ENCODE results near the gene EIF4H.

Gene EIF4H

GRCh38 chr7:74185636-74186035, 11.5 kb downstream of the EIF4H start:
- TF ChIP-seq CTCF (conservative IDR thresholded peaks at IDR 0.05; ENCODE audit: low read depth) = no peak
- POLR2A ChIA-PET (ENCODE audit: low non-redundant PET) = no interaction called here
- CTCF ChIA-PET = no interaction called here
- DNase-seq (ENCODE audit: low spot score) = no peak
- H3K27ac ChIP-seq = no peak overlapping the region

GRCh38 chr7:74187915-74188675, 13.9 kb downstream of the EIF4H start:
- ChIA-PET CTCF (interaction anchor here (0.6 kb wide), 1 partner anchor 120 kb away, joined by 3 read pairs; no protein-coding TSS in a partner anchor), POLR2A (ENCODE audit: low non-redundant PET) (no interaction called here)
- peak; percentile 39 for DNase-seq (ENCODE audit: low spot score)
- peak overlapping the region; percentile 37 for H3K27ac ChIP-seq
- no peak for TF ChIP-seq CTCF (conservative IDR thresholded peaks at IDR 0.05; ENCODE audit: low read depth)

GRCh38 chr7:74190259-74190658, 16.1 kb downstream of the EIF4H start:
- ChIA-PET CTCF (interaction anchor here (0.6 to 1.3 kb wide), 3 partner anchors 122 to 340 kb away, joined by 3 to 5 read pairs (median 3); no protein-coding TSS in a partner anchor), POLR2A (ENCODE audit: low non-redundant PET) (interaction anchor here (0.5 kb wide), 1 partner anchor 17 kb away, joined by 3 read pairs; no protein-coding TSS in a partner anchor)
- no peak for TF ChIP-seq CTCF (conservative IDR thresholded peaks at IDR 0.05; ENCODE audit: low read depth)

GRCh38 chr7:74191231-74191630, 17.1 kb downstream of the EIF4H start:
- ChIA-PET CTCF (interaction anchor here (1.3 kb wide), 1 partner anchor 123 kb away, joined by 3 read pairs; no protein-coding TSS in a partner anchor), POLR2A (ENCODE audit: low non-redundant PET) (no interaction called here)
- no peak for TF ChIP-seq CTCF (conservative IDR thresholded peaks at IDR 0.05; ENCODE audit: low read depth)
- no peak overlapping the region for H3K27ac ChIP-seq
- DNase-seq (ENCODE audit: low spot score) = no peak

More at GRCh38 chr7:74190259-74190658, 16.1 kb downstream of the EIF4H start:
- DNase-seq (ENCODE audit: low spot score) = no peak
- no peak overlapping the region for H3K27ac ChIP-seq

- H3K27ac ChIP-seq = peak overlapping the region; percentile 13
- CTCF ChIA-PET = interaction anchor here (0.6 to 1.8 kb wide), 3 partner anchors 14 to 336 kb away, joined by 3 to 8 read pairs (median 3); no protein-coding TSS in a partner anchor
- no peak for DNase-seq (ENCODE audit: low spot score)
- POLR2A ChIA-PET (ENCODE audit: low non-redundant PET) = no interaction called here
- no peak for TF ChIP-seq CTCF (conservative IDR thresholded peaks at IDR 0.05; ENCODE audit: low read depth)
Measured at GRCh38 chr7:74193054-74193453, 18.9 kb downstream of the EIF4H start.

- ChIA-PET CTCF (interaction anchor here (1.1 to 1.8 kb wide), 2 partner anchors 13 to 125 kb away, joined by 3 to 8 read pairs; no protein-coding TSS in a partner anchor), POLR2A (ENCODE audit: low non-redundant PET) (no interaction called here)
- H3K27ac ChIP-seq = no peak overlapping the region
- no peak for DNase-seq (ENCODE audit: low spot score)
- TF ChIP-seq CTCF (conservative IDR thresholded peaks at IDR 0.05; ENCODE audit: low read depth) = no peak
Measured at GRCh38 chr7:74193913-74194312, 19.8 kb downstream of the EIF4H start.

Measured in RWPE1 (cell line).